Hematopoietic multipotent progenitor cell treated with erythropoietin and hydrocortisone succinate and interleukin-3 and kit ligand, for 17 days (in vitro differentiated cells): Measurements from ENCODE around the gene LRRIQ1.

Experiments
- DNase-seq: peaks from one replicate; pipeline ENCODE4 v3.0.0-alpha.2; 2015; ENCODE audit warnings: low spot score

Gene LRRIQ1

DNA sequence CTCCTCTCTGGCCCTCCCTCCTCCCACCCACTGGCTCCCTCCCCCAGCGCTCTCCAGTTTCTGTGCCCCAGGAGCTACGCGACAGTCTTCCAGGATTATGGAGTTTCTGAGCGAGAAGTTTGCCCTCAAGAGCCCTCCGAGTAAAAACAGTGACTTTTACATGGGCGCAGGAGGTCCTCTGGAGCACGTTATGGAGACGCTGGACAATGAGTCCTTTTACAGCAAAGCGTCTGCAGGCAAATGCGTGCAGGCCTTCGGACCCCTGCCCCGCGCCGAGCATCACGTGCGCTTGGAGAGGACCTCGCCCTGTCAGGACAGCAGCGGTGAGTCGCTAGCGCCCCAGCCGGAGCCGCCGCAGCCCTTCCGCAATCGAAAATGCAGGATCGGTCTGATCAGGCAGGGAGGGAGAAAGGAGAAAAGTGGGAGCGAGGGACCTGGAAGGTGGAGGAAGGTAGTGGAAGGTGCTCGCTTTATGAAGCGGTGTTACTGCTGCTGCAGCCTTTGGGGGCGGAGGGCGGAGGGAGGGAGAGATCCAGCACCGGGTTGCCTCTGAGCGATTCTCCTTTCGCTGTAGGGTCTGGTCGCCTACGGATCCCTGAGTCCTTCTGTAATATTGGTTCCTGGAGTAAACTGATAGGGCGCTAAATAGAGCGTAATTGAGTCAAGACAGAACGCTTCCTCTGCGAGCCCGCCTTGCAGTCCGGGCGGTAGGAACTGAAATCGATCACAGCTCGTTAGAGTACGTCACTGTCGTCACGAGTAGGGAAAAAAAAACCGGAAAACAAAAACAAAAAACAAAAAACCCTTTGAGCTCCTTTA lies 244.2 kb downstream of the LRRIQ1 start, which contains the start of gene ALX1:
TSS of gene ALX1 (plus strand) at position 56 of the 819 bp plus-strand sequence. CDS start at position 98, 42 bp downstream.
- no peak for DNase-seq

DNA sequence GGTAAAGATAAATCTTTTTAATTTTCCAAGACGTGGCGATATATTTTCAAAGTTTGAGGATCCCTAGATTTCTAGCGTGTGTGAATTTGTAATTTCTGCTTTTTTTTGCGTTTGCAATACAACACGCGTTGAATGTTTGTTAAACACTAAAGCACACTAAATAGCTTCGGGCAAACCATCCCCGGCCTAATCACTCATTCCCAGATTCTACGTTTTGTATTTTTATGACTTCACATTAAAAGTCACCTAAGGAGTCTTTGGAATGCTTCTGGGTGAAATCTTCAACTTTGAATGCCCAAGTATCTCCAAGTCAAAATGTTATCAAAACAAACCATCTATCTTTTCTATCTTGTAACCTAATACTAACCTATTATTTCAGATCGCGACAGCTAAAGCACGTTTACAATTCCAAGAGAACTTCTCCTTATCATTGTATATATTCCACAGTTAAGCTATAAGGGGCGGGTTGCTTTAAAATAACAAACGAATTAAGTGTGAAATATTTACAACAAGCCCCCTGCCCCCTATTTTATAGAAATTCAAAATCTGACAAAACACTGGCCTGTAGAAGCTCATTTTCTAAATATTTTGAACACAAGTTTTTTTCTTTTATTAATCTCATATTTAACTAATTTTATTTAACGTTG lies 245.0 kb downstream of the LRRIQ1 start:
- no peak for DNase-seq

GRCh38 chr12:85281636-85282312 lies 245.6 kb downstream of the LRRIQ1 start:
- no peak for DNase-seq

GRCh38 chr12:85283560-85283959 lies 247.4 kb downstream of the LRRIQ1 start:
- no peak for DNase-seq
